ENCODE measurements around the gene LCE4A.
"Not testable (repeated sequence)": the region's sequence is repeated elsewhere in the genome, so short reads cannot be mapped to it uniquely, and the experiment has no call there.

DNA sequence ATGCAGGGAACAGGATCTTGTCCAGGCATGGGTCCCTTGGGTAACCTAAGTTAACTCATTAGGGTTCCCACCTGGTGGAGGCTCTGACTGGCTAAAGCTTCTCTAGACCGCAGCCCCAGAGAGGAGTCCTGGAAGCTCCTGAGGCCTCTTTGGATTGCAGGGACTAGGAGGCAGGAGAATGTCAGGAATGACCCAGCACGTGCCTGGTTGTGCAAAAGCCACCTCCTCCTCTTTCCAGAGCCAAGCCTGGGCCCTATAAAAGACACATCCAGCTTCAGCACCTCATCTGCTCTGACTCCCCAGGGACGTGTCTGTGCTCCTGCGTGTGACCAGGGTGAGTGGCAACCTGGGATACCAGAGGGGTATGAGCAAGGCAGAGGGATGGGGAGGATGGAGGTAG, 22.1 kb upstream of the LCE4A start, which contains the start of gene LCE2B:
- not testable (repeated sequence) for TF ChIP-seq NR3C1 (IDR thresholded peaks at IDR 0.05); MAZ (IDR thresholded peaks at IDR 0.05; ENCODE audit: borderline replicate concordance, low read depth, low read length); MAFK (IDR thresholded peaks at IDR 0.05; ENCODE audit: partially characterized antibody); POLR2A (IDR thresholded peaks at IDR 0.05; ENCODE audit: low read length); RAD21 (conservative IDR thresholded peaks at IDR 0.05 in 1 of 2, IDR thresholded peaks at IDR 0.05 in 1 of 2); EP300 (IDR thresholded peaks at IDR 0.05); CHD4 (IDR thresholded peaks at IDR 0.05; ENCODE audit: borderline replicate concordance)
- TF ChIP-seq, protein P1, sequence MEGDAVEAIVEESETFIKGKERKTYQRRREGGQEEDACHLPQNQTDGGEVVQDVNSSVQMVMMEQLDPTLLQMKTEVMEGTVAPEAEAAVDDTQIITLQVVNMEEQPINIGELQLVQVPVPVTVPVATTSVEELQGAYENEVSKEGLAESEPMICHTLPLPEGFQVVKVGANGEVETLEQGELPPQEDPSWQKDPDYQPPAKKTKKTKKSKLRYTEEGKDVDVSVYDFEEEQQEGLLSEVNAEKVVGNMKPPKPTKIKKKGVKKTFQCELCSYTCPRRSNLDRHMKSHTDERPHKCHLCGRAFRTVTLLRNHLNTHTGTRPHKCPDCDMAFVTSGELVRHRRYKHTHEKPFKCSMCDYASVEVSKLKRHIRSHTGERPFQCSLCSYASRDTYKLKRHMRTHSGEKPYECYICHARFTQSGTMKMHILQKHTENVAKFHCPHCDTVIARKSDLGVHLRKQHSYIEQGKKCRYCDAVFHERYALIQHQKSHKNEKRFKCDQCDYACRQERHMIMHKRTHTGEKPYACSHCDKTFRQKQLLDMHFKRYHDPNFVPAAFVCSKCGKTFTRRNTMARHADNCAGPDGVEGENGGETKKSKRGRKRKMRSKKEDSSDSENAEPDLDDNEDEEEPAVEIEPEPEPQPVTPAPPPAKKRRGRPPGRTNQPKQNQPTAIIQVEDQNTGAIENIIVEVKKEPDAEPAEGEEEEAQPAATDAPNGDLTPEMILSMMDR (IDR thresholded peaks at IDR 0.05): not testable (repeated sequence)

All from A549 (cell line).